GM23248 (cell line): Measurements from ENCODE around the gene ACER3.

Experiments used
- EZH2 ChIP-seq: fragments of 200-600 bp; sonication (generic); IDR thresholded peaks from 2 replicates; pipeline ENCODE4 v1.6.1; 2018; ENCODE audit warnings: antibody characterized with exemption, mild to moderate bottlenecking; ENCODE audit not compliant: insufficient read depth, poor library complexity, severe bottlenecking
- EZH2phosphoT487 ChIP-seq: fragments of 200-600 bp; sonication (generic); IDR thresholded peaks from 2 replicates; pipeline ENCODE4 v1.6.1; 2018; ENCODE audit warnings: antibody characterized with exemption, moderate library complexity, mild to moderate bottlenecking, low read depth; ENCODE audit not compliant: insufficient read depth

DNA sequence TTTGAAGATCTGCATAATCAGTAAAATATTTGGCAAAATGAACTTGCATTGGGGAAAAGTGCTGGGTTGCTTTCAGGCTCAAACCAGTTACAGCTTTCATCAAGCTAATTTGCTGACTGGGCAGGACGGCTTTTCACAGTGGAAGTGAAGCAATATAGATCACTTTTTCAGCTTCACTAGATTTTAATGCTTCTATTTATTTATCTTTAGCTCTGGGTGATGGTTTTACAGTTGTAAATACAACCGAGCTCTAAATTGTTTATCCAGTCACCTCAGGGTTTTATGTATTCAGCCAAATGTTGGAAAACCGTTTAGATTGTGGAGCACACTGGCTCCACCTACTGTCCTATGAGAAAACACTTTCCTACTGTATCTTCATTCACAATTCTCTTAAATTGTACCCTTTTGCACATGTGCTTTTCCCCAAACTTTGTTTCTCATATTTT, 58.2 kb downstream of the ACER3 start:
- TF ChIP-seq EZH2 (no peak), EZH2phosphoT487 (no peak)
